Keratinocyte (primary cell): Measurements from ENCODE around the gene SMAP1. TPM values are rescaled to one million over a fixed set of nuclear protein-coding genes. Genes with fewer than 3 reads are reported as not detected.

ENCODE experiments used
- DNase-seq: peaks from one replicate; pipeline ENCODE4 v3.0.0-alpha.2; 2011; ENCODE audit warnings: low read depth, missing footprints, low spot score
- FAIRE-seq: peaks from 2 replicates; lab custom pipeline; 2011; peaks lifted over from hg19 to GRCh38; lab: Jason Lieb, UNC
- H2AFZ ChIP-seq: 2 replicates; pipeline ENCODE4 v1.6.0; 2012; ENCODE audit warnings: low read length, control low read depth, inconsistent platforms; ENCODE audit not compliant: control insufficient read depth
- H3K27ac ChIP-seq: 2 replicates; pipeline ENCODE4 v1.5.1; 2011; ENCODE audit warnings: low read length; ENCODE audit not compliant: control insufficient read depth, insufficient read depth
- H3K27me3 ChIP-seq: 3 replicates; pipeline ENCODE4 v1.6.0; 2011; ENCODE audit warnings: low read length; ENCODE audit not compliant: control insufficient read depth, insufficient read depth; ENCODE audit errors: extremely low read depth
- H3K36me3 ChIP-seq, 2 experiments: 2 replicates in 1 of 2; 3 replicates in 1 of 2; pipeline ENCODE4 v1.5.1; 2011; ENCODE audit warnings: low read length in 2 of 2, mild to moderate bottlenecking in 1 of 2; ENCODE audit not compliant: control insufficient read depth in 2 of 2, insufficient read depth in 2 of 2; ENCODE audit errors: extremely low read depth in 1 of 2
- H3K4me1 ChIP-seq: 3 replicates; pipeline ENCODE4 v1.5.1; 2011; ENCODE audit warnings: low read length; ENCODE audit not compliant: control insufficient read depth, insufficient read depth; ENCODE audit errors: extremely low read depth
- H3K4me2 ChIP-seq: 3 replicates; pipeline ENCODE4 v1.6.0; 2011; ENCODE audit warnings: low read depth, low read length; ENCODE audit not compliant: control insufficient read depth, insufficient read depth; ENCODE audit errors: extremely low read depth
- H3K4me3 ChIP-seq, 3 experiments: fragments of 200-600 bp in 1 of 3; sonication (generic) in 1 of 3; 2 replicates in 2 of 3; 3 replicates in 1 of 3; pipeline ENCODE4 v1.5.1; 2011 to 2016; ENCODE audit warnings: low read length in 3 of 3, mild to moderate bottlenecking in 3 of 3, control low read depth in 2 of 3, inconsistent platforms in 1 of 3, low read depth in 1 of 3, mixed read lengths in 1 of 3, mixed run types in 1 of 3, moderate library complexity in 1 of 3; ENCODE audit not compliant: control insufficient read depth in 2 of 3, insufficient read depth in 2 of 3; ENCODE audit errors: extremely low read depth in 1 of 3
- H3K79me2 ChIP-seq: 2 replicates; pipeline ENCODE4 v1.6.0; 2012; ENCODE audit warnings: low read length; ENCODE audit not compliant: control insufficient read depth, insufficient read depth
- H3K9ac ChIP-seq: 3 replicates; pipeline ENCODE4 v1.6.0; 2011; ENCODE audit warnings: low read length; ENCODE audit not compliant: control insufficient read depth, insufficient read depth; ENCODE audit errors: extremely low read depth
- H3K9me1 ChIP-seq: 3 replicates; pipeline ENCODE4 v1.6.0; 2011; ENCODE audit warnings: low read length; ENCODE audit not compliant: control insufficient read depth, insufficient read depth; ENCODE audit errors: extremely low read depth
- H3K9me3 ChIP-seq: 2 replicates; pipeline ENCODE4 v1.5.1; 2012; ENCODE audit warnings: low read depth, low read length; ENCODE audit not compliant: control insufficient read depth
- H4K20me1 ChIP-seq: 3 replicates; pipeline ENCODE4 v1.6.0; 2011; ENCODE audit warnings: low read length; ENCODE audit not compliant: control insufficient read depth, insufficient read depth; ENCODE audit errors: extremely low read depth
- EZH2 ChIP-seq: IDR thresholded peaks from one replicate; pipeline ENCODE4 v1.6.1; 2012; ENCODE audit warnings: inconsistent platforms, mild to moderate bottlenecking, low read length, moderate library complexity
- dilution Hi-C: fragments of 300-500 bp; cut with MboI; formaldehyde crosslinking; loops from one replicate; pipeline ENCODE4 v1.7.0; 2020; ENCODE audit warnings: low sequenced_read_pairs; ENCODE audit not compliant: extremely low pct_ligation_motif_present
- polyA plus RNA-seq, 5 experiments: library from polyadenylated mRNA; depleted of rRNA in 3 of 5; stranded (reverse) in 3 of 5; stranded (forward) in 1 of 5; unstranded in 1 of 5; fragments of >200 nt; gene quantifications; 1 replicate in 1 of 5; 2 replicates in 3 of 5; 3 replicates in 1 of 5; pipeline versions ENCODE4 v1.2.1 to v1.2.3, GENCODE V29; 2011 to 2012; ENCODE audit warnings: missing spikeins in 2 of 5, low read depth in 1 of 5, low replicate concordance in 1 of 5
- TF ChIP-seq, protein P1 (sequence below), 3 experiments: IDR thresholded peaks in 1 of 3; conservative IDR thresholded peaks in 1 of 3; optimal IDR thresholded peaks in 1 of 3; 2 replicates in 2 of 3; 3 replicates in 1 of 3; pipeline versions ENCODE3 to v1.5.1; 2011; ENCODE audit warnings: low read length in 3 of 3, mild to moderate bottlenecking in 3 of 3, moderate library complexity in 2 of 3, control low read depth in 1 of 3, inconsistent platforms in 1 of 3; ENCODE audit not compliant: insufficient read depth in 2 of 3; ENCODE audit errors: extremely low read depth in 1 of 3

SMAP1 gene
- polyA plus RNA-seq, 1 donor (not counting 4 experiments of a cell fraction or from before 2014, with no cell fraction given): 16.5 TPM

DNA sequence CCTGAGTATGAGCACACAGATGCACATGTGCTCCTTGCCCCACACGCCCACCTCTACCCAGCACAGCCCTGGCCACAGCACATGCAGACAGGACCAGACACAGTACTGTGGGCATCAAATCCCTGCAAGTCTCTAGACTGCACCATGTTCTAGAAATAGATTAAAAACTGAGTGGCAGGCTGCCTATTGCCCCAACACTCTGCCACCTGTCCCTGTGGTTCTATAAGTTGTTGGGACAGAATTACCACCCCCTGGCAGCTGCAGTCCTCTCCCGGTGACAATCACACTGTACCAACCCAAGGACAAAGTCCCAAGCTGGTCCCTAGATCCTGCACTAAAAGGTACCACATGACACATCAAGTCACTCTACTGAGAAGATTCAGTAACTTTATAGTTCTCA, 219.0 kb downstream of the SMAP1 start:
- dilution Hi-C loops: no loop called here
- Histone ChIP-seq H3K4me3 (no peak overlapping the region), H3K79me2 (no peaks in the 10 kb centered on the region), H3K27me3 (peaks cover 6% of the 10 kb centered on the region), H3K36me3 (no peaks in the 10 kb centered on the region), H4K20me1 (no peaks in the 10 kb centered on the region), H3K9me3 (no peaks in the 10 kb centered on the region), H2AFZ (no peak overlapping the region), H3K4me2 (no peak overlapping the region), H3K9me1 (no peaks in the 10 kb centered on the region), H3K4me1 (no peaks in the 10 kb centered on the region), H3K9ac (no peak overlapping the region), H3K27ac (no peak overlapping the region)
- FAIRE-seq (no peak), DNase-seq (no peak)
- no peak for TF ChIP-seq EZH2
- TF ChIP-seq, protein P1, sequence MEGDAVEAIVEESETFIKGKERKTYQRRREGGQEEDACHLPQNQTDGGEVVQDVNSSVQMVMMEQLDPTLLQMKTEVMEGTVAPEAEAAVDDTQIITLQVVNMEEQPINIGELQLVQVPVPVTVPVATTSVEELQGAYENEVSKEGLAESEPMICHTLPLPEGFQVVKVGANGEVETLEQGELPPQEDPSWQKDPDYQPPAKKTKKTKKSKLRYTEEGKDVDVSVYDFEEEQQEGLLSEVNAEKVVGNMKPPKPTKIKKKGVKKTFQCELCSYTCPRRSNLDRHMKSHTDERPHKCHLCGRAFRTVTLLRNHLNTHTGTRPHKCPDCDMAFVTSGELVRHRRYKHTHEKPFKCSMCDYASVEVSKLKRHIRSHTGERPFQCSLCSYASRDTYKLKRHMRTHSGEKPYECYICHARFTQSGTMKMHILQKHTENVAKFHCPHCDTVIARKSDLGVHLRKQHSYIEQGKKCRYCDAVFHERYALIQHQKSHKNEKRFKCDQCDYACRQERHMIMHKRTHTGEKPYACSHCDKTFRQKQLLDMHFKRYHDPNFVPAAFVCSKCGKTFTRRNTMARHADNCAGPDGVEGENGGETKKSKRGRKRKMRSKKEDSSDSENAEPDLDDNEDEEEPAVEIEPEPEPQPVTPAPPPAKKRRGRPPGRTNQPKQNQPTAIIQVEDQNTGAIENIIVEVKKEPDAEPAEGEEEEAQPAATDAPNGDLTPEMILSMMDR (optimal IDR thresholded peaks at IDR 0.05 in 1 of 3, IDR thresholded peaks at IDR 0.05 in 1 of 3, conservative IDR thresholded peaks at IDR 0.05 in 1 of 3; ENCODE audit: extremely low read depth in 1 of 3, insufficient read depth in 2 of 3, low read length in 3 of 3): no peak

DNA sequence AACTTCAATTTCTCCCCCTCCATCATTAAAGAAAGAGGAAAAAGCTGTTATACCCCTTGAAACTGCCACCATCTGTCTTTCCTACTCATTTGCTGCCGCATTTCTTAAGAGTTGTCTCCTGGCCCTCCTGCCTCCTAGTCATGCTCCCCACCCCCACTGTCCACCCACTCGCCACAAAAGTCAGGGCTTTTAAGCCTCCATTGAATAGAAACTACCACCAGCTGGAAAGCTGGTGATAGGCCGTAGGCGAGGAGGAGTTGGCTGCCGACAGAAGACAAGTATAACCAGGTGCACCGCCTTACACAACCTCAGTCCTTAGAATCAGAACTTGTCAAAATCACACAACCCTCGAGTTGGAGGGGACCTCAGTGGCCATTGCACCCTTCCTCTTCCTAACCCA, 221.6 kb downstream of the SMAP1 start:
- no peaks in the 10 kb centered on the region for H3K9me1 ChIP-seq
- no peak overlapping the region for H3K9ac ChIP-seq
- H3K79me2 ChIP-seq: no peaks in the 10 kb centered on the region
- FAIRE-seq (no peak), DNase-seq (no peak)
- H3K27ac ChIP-seq: no peak overlapping the region
- H3K4me2 ChIP-seq: no peak overlapping the region
- H3K27me3 ChIP-seq: peaks cover 23% of the 10 kb centered on the region
- H3K4me1 ChIP-seq: no peaks in the 10 kb centered on the region
- no peaks in the 10 kb centered on the region for H3K36me3 ChIP-seq
- no peak overlapping the region for H2AFZ ChIP-seq
- no peaks in the 10 kb centered on the region for H3K9me3 ChIP-seq
- dilution Hi-C loops: no loop called here
- TF ChIP-seq, protein P1 (optimal IDR thresholded peaks at IDR 0.05 in 1 of 3, IDR thresholded peaks at IDR 0.05 in 1 of 3, conservative IDR thresholded peaks at IDR 0.05 in 1 of 3; ENCODE audit: extremely low read depth in 1 of 3, insufficient read depth in 2 of 3, low read length in 3 of 3): no peak
- TF ChIP-seq EZH2: no peak
- H3K4me3 ChIP-seq: no peak overlapping the region
- no peaks in the 10 kb centered on the region for H4K20me1 ChIP-seq
